H1 (cell line): Measurements from ENCODE around the gene NCF2. TPM values are rescaled to one million over a fixed set of nuclear protein-coding genes. Genes with fewer than 3 reads are reported as not detected.

Experiments used
- polyA plus RNA-seq, 7 experiments: library from polyadenylated mRNA; depleted of rRNA in 3 of 7; stranded (reverse) in 5 of 7; unstranded in 2 of 7; fragments of >200 nt in 5 of 7; fragments of 200-250 nt in 2 of 7; gene quantifications; 1 replicate in 5 of 7; 2 replicates in 1 of 7; 4 replicates in 1 of 7; pipeline versions ENCODE4 v1.2.1 to v1.2.3, GENCODE V29; 2011 to 2013; ENCODE audit warnings: missing spikeins in 2 of 7, mixed read lengths in 2 of 7
- total RNA-seq: library from RNA; stranded (reverse); fragmentation: NEBNext Ultra II Directional; extraction: Animal tissue kit (Norgen Biotek cat#: 25700); gene quantifications from 2 replicates; pipeline ENCODE4 v1.2.1, GENCODE V29; 2021

The NCF2 gene
- total and polyA plus RNA-seq, 2 of the 8 experiments (the other 6 are each of a cell fraction or from before 2014, with no cell fraction given): not detected

Other genes starting within 250 kb of the NCF2 start
- 20.9 and 23.8 TPM in 2 replicates for gene NMNAT2, start 172.1 kb downstream of the NCF2 start, total RNA-seq
- 6.5 and 15.7 TPM in 2 replicates for gene NMNAT2, start 172.1 kb downstream of the NCF2 start, polyA plus RNA-seq (2011; rRNA removed)
- gene SMG7, start 118.0 kb downstream of the NCF2 start, total RNA-seq: 61.2 and 65.6 TPM in 2 replicates
- 29.9 and 39.3 TPM in 2 replicates for gene SMG7, start 118.0 kb downstream of the NCF2 start, polyA plus RNA-seq (2011; rRNA removed)
- 58.9 and 60.8 TPM in 2 replicates for gene ARPC5, start 45.3 kb upstream of the NCF2 start, total RNA-seq
- 15.1 and 24.0 TPM in 2 replicates for gene ARPC5, start 45.3 kb upstream of the NCF2 start, polyA plus RNA-seq (2011; rRNA removed)
- not detected in 2 replicates for gene APOBEC4, start 62.9 kb upstream of the NCF2 start, total RNA-seq
- gene APOBEC4, start 62.9 kb upstream of the NCF2 start, polyA plus RNA-seq (2011; rRNA removed): not detected in 2 replicates
- 2.4 TPM in 2 replicates for gene RGL1, start 214.7 kb upstream of the NCF2 start, total RNA-seq
- 0.91 and 0.98 TPM in 2 replicates for gene RGL1, start 214.7 kb upstream of the NCF2 start, polyA plus RNA-seq (2011; rRNA removed)